ENCODE results near the gene HES6.
A peak's percentile ranks its signal among the peaks of the same experiment; 100 is the strongest.

The HES6 gene

DNA sequence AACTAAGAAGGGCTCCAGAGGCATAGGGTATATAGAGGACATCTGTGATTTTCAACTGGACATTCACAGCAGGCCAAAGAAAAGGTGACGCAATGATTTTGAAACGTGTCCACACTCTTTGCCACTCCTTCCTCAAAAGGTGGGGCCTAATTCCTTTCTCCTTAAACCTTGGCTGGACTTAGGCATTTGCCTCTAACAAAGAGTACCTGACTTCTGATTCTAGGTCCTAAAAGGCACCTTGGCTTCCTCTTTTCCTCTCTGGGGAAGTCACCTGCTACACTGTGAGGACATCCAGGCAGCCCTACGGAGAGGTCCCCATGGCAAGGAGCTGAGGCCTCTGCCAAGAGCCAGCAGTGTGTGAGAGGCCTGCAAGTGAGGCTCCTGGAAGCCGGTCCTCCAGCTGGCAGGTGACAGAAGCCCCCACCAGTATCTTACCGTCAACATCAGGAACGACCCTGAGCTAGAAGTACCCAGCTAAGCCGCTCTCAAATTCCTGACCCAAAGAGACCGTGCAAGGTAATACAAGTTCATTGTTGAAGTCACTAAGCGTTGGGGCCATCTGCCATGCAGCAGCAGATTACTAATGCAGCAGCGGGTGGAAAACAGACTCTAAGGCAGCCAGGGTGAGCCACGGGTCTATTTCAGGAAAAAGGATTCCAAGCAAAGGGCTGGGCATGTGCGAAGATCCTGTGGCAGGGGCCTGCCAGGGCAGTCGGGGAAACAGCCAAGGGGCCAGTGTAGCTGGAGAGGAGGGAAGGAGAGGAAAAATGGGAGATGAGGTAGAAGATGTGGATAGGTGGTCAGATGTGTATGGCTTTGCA is 7.4 kb upstream of the HES6 start:
- no peak for DNase-seq (ENCODE audit: low read depth)
- TF ChIP-seq, protein P1, sequence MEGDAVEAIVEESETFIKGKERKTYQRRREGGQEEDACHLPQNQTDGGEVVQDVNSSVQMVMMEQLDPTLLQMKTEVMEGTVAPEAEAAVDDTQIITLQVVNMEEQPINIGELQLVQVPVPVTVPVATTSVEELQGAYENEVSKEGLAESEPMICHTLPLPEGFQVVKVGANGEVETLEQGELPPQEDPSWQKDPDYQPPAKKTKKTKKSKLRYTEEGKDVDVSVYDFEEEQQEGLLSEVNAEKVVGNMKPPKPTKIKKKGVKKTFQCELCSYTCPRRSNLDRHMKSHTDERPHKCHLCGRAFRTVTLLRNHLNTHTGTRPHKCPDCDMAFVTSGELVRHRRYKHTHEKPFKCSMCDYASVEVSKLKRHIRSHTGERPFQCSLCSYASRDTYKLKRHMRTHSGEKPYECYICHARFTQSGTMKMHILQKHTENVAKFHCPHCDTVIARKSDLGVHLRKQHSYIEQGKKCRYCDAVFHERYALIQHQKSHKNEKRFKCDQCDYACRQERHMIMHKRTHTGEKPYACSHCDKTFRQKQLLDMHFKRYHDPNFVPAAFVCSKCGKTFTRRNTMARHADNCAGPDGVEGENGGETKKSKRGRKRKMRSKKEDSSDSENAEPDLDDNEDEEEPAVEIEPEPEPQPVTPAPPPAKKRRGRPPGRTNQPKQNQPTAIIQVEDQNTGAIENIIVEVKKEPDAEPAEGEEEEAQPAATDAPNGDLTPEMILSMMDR (IDR thresholded peaks at IDR 0.05; ENCODE audit: low read depth, low read length, missing control alignments) = no peak
- in situ Hi-C loops (cut with HindIII; ENCODE audit: low sequenced_read_pairs) = no loop called here
- H3K4me3 ChIP-seq (ENCODE audit: low read depth, low read length) = no peak overlapping the region

DNA sequence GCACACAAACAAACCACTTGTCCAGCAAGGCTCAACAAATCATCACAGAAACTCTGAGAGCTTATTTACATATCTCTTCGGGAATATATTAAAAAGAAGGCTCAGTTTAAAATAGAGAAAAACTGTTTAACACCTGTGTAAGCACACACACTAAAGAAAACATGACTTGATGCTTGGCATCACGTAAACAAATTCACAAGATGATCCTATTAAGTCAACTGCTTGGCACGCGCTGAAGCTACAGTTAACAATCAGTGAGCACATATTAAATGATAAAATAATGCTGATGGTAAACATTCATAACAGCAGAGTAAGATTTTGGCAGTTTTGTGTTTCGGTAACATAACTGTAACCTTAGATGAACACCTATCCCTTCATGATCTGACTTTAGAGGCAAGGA is 4.3 kb upstream of the HES6 start:
- H3K4me3 ChIP-seq (ENCODE audit: low read depth, low read length) = no peak overlapping the region
- TF ChIP-seq, protein P1 (IDR thresholded peaks at IDR 0.05; ENCODE audit: low read depth, low read length, missing control alignments) = no peak
- DNase-seq (ENCODE audit: low read depth) = no peak
- in situ Hi-C loops (cut with HindIII; ENCODE audit: low sequenced_read_pairs) = no loop called here

DNA sequence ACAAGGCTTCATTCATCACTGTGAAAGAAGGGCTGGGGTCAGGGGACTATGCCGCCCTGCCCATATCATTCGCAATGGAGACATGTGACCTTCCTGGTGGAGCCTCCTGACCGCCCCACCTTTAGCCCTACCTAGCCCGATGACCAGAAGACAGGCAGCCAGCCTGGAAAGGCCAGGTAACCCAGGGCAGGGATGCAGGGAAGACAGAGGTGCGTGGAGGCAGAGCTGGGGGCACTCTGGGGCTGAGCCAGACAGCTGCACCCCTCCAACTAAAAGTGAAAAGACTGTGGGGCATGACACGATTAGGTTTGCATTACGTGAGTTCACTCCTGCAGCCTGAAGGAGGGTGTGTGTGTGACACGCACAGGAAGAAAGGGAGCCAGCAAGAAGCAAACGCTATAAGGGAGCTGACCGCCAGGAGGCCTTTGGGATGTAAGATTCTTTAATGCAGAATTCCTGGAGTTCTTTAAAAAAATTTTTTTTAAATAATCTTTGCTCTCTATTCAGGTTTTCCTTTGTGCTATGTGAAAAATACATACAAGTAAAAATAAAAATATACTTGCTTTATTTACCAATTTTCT is 3.7 kb upstream of the HES6 start:
- DNase-seq (ENCODE audit: low read depth) = no peak
- in situ Hi-C loops (cut with HindIII; ENCODE audit: low sequenced_read_pairs) = no loop called here
- no peak overlapping the region for H3K4me3 ChIP-seq (ENCODE audit: low read depth, low read length)
- TF ChIP-seq, protein P1 (IDR thresholded peaks at IDR 0.05; ENCODE audit: low read depth, low read length, missing control alignments) = peak; percentile 22

DNA sequence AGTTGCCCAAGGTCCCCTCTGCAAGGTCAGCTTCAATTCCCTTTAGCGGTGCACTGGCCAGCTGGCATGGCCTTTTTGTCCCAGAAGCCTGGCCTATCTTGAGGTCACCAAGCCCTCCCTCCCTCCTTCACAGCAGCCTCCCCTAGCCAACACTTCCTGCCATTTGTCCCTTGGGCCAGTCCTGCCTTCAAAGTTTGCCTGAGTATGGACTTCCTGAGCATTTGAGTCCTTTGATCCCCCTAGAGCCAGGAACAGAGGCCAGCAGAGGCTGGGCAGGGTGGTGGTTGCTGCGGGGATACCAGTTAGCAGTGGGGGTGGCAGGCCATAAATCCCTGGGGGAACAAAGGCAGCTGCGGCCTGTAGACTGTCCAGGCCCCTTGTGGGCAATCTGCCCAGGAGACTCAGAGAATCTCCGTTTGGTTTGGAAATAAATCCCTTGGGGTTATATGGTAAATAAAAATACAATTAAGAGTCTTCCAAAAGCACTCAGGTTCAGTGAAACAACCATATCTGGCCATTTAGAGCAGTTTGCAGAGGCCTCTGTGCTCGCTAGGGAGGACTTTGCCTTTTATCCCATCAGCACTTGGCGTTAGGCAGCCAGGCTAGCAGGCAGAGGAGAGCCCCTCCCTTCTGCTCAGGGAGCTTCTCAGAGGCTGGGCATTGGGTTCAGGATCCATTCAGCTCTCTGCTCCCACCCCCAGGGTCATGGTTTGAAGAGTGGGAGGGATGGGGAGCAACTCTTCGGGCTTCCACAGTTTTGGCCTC is 3.1 kb upstream of the HES6 start:
- in situ Hi-C loops (cut with HindIII; ENCODE audit: low sequenced_read_pairs) = no loop called here
- DNase-seq (ENCODE audit: low read depth) = no peak
- TF ChIP-seq, protein P1 (IDR thresholded peaks at IDR 0.05; ENCODE audit: low read depth, low read length, missing control alignments) = no peak
- H3K4me3 ChIP-seq (ENCODE audit: low read depth, low read length) = no peak overlapping the region

DNA sequence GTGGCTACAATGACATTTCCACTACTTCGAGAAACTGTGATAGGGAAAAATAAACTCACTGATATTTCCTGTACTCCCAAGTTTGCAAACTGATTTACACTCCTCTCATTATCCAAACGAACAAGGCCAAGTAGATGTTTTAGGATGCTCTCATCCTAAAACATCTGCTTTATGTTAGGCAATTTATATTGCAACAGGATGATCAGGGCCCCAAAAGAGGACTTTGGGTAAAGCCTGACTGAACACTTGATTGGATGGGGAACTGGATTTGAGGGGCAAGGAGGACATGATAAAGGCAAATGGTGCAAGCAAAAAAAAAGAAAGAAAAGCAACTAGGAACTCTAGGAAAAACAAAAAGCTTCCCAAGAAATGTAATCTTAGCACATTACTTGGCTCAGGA is 2.1 kb upstream of the HES6 start:
- TF ChIP-seq, protein P1 (IDR thresholded peaks at IDR 0.05; ENCODE audit: low read depth, low read length, missing control alignments) = no peak
- DNase-seq (ENCODE audit: low read depth) = no peak
- in situ Hi-C loops (cut with HindIII; ENCODE audit: low sequenced_read_pairs) = no loop called here
- no peak overlapping the region for H3K4me3 ChIP-seq (ENCODE audit: low read depth, low read length)
